Measurements from ENCODE around the gene VMP1.

VMP1 gene

DNA sequence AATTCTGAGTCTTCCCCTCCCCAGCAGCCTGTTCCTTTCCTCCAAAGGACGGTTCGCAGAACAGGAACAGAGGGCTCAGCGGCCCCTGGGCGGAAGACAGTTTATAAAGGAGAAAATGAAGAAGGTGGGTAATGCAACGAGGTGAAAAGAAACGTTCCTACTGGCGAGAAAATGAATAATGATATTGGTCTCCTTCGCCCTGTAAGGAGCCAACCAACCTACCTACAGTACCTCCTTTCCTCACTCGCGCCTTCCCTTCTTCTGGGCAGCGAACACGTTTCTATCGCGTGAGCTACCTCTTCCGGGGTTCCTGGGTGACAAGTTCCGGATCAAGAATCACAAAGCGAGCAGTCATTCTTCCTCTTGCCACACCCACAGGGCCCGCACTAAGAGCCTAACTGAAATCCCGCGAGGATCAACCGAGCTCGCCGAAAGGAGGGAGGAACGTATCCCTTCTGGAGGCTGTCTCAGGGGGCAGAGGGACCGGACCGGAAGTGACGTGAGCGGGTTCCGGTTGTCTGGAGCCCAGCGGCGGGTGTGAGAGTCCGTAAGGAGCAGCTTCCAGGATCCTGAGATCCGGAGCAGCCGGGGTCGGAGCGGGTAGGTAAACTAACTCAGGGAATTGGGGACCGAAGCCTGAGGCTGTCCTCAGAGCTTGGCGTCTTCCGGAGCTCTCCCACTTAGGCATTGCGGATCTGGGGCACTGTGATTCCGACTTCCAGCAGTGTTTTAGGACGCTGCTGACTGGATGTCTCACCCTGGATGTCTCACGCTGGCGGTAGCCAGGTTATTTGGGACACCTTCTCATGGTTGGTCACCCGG is at the start of gene VMP1, which contains the start of gene PTRH2:
VMP1 (plus strand) TSS at position 506 of the 822 bp plus-strand sequence. CDS start 23,793 bp downstream, outside the sequence.
PTRH2 (minus strand) TSS at position 282 of the 822 bp plus-strand sequence. CDS start 9,452 bp downstream, outside the sequence.
- DNase-seq (ENCODE audit: low spot score) = peak; percentile 97

DNA sequence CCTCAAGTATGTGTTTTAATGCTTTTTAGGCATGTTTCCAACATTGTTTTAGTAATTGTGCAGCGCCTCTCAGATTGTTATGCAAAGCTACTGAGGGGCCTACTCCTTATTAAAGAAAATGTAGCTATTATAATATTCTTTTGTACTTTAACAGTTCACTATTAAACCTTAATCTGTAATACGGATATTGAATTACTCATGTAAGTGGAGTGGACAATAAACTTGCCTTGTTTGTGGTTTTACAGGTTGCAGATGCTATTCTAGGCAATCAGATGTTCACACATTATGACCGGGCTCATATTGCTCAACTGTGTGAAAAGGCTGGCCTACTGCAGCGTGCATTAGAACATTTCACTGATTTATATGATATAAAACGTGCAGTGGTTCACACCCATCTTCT is 41.2 kb upstream of the VMP1 start:
- no peak for DNase-seq (ENCODE audit: low spot score)

DNA sequence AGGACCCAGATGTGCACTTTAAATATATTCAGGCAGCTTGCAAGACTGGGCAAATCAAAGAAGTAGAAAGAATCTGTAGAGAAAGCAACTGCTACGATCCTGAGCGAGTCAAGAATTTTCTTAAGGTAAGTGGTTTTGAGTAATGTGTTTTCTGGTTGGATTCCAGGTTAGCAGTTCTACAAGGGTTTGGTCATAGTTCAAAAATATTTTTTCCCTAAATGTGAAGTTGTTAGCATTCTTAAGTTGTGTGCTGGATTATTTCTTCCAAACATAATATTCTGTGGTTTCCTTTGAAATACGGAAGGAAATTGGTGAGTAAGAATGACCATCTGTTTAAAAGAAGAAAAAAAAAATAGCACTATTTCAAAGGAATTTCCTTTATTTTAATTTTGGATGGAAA is 38.6 kb upstream of the VMP1 start:
- DNase-seq (ENCODE audit: low spot score) = peak; percentile 43

DNA sequence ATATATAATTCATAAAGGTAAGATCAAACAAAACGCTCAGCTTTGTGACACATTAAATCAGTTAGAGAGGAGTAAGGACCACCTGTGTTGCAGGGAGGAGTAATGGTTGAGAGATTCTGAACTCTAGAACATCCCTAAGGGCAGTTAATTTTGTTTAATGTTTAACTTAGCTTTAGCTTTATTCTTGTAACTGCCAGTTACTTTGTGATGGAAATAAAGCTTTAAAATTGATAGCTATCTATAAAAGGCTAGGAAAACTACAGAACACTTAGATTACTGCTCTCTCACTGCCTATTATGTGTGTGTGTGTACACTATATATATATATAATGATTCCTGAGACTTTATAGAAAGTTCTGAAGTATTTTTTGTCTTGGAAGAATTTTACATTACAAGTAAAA is 38.0 kb upstream of the VMP1 start:
- no peak for DNase-seq (ENCODE audit: low spot score)

DNA sequence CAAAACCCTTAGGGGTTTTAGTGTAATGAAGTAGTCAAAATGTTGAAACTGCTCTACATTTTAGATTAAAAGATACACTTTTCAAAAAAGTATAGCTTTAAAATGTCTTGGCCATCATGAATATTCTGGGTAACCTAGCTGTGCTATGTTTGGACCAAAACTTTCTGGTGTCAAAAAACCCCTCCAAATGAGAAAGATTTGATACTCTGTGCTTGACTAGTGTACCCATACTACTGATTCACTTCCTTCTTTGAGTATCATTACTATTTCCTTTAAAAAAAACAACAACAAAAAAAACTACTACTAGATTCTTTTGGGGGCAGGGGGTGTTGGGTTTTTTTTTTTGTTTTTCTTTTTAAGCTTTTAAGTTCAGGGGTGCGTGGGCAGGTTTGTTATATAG is 37.5 kb upstream of the VMP1 start:
- no peak for DNase-seq (ENCODE audit: low spot score)

DNA sequence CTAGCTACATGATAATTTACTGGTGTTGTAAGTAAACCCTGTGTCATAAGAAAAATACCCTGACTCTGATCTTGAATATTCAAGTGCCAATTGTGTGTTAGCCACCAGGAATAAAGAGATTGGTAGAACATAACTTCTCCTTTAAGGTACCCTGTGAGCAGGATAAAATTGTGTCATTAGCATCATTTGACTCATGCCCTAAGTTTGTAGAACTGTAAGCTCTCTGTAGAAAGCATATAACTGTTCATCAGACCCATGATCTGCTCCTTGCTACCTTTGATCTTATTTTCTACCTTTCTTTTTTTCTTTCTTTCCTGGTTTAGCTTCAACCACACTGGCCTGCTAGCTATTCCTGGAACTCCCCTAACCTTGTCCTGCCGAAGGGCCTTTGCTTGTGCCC is 36.1 kb upstream of the VMP1 start:
- no peak for DNase-seq (ENCODE audit: low spot score)

DNA sequence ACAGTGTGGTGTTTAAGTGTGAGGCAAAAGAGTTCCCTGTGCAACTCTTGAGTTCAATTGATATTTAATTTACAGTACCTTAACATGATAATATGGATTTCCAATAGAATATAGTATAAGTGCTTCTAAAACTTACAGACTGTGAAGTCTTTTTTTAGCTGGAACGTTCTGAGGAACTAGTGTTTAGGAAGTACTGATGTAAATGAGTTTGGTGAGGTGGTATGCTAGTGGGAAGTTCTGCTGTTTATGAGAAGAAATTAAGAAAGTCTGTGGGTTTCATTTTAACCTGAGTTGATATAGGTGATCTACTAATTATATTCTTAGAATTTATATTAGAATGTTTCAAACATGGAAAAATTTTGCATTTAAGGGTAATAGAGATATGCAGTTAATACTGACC is 32.2 kb upstream of the VMP1 start:
- no peak for DNase-seq (ENCODE audit: low spot score)

DNA sequence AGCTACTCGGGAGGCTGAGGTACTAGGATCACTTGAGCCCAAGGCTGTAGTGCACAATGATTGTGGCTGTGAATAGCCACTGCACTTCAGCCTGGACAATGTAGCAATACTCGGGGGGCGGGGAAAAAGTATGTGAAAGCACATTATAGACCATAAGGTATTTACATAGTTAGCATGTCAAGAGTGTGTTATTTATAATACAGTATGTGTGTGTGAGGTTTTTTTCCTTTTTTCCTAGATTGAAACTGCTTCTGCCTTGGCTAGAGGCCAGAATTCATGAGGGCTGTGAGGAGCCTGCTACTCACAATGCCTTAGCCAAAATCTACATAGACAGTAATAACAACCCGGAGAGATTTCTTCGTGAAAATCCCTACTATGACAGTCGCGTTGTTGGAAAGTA is 30.7 kb upstream of the VMP1 start:
- DNase-seq (ENCODE audit: low spot score) = no peak

DNA sequence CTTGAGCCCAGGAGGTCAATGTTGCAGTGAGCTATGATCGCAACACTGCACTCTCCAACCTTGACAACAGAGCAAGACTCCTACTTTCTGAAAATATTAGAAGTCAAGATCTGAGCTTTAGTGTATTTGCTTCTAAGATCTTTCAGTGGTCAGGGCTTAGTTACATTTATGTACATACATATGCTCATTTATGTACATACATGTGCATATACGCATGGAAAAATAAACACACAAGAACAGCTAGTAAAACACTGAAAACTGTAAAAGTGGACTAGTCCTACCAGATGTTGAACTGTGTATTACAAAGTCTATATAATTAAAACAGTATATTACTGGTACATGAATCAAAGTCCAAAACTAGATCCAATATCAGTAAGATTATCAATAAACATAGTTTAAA is 28.5 kb upstream of the VMP1 start:
- no peak for DNase-seq (ENCODE audit: low spot score)

DNA sequence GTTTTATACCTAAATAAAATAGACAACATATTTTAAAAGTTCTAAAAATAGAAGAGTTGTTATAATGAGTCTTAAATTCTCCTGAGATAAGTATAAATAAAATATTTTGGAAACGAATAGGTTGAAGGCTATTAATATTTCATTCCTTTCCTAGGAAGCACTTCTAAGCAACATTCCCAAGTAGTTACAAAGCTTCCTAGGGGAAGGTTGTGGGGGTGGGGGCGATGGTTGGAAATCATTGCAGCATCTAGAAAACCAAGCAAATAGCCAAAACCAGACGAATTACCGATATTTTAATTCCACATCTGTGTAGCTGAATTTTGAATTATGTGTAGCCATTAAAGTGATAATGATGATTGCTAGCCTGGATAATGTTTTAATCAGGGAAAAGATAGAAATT is 27.1 kb upstream of the VMP1 start:
- peak; percentile 12 for DNase-seq (ENCODE audit: low spot score)

DNA sequence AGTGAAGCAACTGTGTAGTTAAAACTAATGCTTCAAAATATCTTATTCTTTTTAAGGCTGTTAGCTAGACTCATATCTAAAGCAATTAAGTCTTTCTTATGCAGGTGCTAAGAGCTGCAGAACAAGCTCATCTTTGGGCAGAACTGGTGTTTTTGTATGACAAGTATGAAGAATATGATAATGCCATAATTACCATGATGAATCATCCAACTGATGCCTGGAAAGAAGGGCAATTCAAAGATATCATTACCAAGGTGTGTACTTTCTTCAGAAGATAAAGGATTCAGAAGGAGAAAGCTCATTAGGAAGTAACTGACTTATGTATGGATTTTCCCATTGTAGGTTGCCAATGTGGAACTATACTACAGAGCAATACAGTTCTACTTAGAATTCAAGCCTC is 24.2 kb upstream of the VMP1 start:
- DNase-seq (ENCODE audit: low spot score) = no peak

DNA sequence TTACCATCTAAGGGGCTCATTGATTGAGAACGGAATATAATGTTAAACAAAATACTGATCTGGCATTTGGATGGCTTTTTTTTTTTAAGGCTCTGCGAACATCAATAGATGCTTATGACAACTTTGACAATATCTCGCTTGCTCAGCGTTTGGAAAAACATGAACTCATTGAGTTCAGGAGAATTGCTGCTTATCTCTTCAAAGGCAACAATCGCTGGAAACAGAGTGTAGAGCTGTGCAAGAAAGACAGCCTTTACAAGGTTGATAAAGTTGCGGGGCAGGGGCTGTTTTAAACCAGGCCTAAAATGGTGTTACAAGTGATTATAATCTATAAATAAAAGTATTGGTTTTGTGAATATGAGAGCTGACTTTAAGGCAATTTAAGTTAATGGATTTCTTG is 22.5 kb upstream of the VMP1 start:
- no peak for DNase-seq (ENCODE audit: low spot score)

DNA sequence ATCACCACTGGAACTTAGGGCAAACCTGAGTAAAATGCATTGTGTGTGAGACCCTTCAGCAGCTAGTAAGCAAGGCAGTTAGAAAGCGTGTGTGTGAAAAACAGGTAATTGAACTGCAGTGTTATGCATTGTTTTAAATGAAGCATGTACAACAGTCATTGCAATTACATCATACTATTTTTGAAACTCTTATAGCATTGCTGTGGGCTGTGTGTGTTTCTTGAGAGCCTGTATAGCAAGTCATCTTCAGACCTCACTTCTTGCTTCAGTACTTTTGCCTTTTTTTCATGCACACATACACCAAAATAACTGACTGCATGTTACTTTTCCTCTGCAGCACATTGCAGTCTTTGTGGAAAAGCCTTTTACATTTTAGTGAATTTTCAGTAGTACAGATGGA is 19.4 kb upstream of the VMP1 start:
- DNase-seq (ENCODE audit: low spot score) = no peak

DNA sequence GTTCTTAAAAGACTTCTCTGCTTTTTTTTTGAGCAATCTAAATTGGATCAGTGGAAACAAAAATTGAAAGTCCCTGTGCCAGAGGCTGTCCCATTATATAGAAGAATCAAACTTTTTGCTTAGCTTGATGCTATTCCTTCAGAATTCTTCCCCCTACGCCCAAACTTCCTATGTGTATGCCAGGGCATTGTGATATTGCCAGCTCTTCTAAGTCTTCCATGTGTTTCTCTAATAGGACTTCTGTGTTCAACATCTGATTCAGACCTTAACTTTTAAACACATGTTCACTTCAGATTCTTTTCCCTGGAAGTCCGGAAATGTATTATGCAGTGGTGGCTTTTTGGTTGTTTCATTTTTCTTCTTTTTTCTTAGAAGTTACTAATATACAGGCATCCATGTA is 19.0 kb upstream of the VMP1 start:
- no peak for DNase-seq (ENCODE audit: low spot score)

DNA sequence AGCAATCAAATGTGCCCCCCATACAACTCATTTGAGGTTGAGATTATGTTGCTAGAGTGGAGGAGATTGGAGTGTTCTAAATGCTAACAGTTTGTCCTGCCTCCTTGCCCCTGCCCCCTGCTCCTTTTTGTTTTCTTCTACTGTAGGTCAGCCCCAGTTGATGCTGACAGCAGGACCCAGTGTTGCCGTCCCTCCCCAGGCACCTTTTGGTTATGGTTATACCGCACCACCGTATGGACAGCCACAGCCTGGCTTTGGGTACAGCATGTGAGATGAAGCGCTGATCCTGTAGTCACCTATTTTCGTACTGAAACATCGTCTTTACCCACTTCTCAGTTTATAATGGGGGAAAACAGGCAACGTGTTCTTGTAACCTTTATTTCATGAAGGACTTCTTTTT is 13.9 kb upstream of the VMP1 start:
- DNase-seq (ENCODE audit: low spot score) = no peak

DNA sequence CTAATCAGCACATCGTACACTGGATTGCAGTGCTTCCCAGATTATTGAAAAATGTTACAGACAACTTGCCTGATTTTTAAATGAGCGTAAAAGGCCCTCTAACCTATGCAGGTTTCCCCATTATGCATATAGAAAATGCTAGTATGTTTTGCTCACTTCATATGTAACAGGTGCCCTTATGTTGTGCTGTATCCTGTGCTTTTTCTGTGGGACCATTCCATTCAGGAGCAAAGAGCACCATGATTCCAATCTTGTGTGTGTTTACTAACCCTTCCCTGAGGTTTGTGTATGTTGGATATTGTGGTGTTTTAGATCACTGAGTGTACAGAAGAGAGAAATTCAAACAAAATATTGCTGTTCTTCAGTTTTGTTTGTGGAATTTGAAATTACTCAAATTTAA is 13.1 kb upstream of the VMP1 start:
- DNase-seq (ENCODE audit: low spot score) = no peak

DNA sequence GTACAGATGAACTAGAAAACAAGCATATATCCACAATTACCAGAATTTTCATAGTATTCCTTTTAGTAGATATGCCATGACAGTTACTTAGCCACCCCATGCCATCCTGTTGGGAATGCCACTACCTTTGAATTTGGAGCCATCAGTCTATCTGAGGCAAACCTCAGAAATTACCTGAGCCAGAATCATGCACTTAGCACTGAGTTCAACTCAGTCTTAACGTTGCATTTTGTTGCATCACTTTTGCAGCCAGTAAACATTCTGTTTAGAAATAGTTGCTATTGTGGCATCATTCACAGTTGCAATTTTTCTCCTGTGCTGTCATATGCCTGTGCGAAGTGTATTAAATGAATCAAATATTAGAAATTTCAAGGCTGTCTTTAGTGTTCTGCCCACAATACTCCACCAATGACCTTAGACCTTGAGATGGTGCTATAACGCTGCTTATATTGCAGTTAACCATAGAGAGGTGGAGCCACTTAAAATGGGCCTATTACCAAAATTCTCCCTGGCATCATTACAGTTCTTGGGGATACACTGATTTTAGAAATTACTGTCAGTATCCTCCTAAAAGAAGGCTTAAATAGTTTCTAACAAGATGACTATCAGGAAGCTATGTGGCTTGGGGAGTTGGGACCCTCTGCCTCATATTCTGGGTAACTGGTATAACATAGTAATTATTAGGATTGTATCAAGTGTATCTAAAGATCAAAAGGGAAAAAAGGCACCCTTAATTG is 11.3 kb upstream of the VMP1 start:
- DNase-seq (ENCODE audit: low spot score) = no peak

DNA sequence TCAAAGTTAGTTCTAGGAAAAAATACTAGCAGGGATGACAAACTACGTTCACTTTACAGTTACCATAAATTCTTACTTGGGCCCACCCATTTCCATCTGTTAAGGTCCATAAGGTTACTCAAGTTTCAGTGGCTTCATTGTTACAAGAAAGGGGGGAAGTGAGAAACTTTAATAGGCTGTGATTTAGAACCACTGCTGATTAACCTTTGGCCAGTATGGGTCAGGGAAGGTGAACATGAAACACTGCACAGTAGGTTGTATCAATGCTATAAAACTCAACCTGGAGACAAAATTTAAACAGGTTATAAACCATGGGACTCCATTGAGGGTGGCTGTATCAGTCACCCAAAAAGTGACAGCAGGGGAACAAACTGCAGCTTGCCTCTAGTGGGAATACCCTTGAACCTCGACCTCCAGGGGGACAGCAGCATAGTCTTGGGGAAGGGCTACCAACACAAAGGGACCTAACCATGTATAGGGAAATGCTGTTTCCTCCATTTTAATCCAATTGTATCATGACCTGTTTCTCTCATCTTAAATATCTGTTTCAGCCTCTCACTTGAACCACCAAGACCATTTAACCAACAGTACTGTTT is 10.7 kb upstream of the VMP1 start:
- DNase-seq (ENCODE audit: low spot score) = no peak

DNA sequence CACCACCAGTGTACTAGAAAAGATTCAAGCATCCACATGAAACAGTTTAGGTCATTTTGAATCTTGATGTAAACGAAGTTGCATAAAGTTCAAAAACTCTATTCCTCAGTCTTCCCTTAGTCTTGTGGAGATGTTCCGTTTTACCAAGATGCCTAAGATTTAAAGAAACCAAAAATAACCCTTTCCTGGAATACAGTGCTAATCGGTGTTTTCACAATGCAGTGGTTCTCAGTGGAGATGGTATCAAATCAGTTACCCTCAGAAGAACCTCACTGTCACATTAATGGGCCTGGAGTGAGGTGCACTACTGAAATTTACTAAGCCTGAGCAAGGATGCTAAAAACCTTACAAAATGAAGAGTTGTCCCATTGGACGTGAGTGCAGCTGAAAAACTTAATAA is 9.3 kb upstream of the VMP1 start:
- no peak for DNase-seq (ENCODE audit: low spot score)

DNA sequence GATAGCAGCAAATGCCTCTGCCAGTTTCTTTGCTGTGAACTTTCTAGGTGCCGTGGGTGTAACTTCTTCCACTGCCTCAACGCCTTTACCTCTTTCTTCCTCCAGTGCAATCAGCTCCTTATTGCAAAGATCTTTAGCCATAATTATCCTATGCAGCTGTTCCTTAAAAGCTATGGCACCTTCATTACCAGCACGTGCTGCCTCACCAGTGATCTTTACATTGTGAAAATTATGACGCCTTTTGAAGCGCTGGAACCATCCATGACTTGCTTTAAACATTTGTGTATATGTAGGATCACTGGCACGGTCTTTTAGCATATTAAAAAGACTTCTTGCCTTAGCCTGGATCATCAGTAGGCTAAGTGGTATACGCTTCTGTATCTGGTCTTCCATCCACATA is 8.2 kb upstream of the VMP1 start:
- DNase-seq (ENCODE audit: low spot score) = no peak

DNA sequence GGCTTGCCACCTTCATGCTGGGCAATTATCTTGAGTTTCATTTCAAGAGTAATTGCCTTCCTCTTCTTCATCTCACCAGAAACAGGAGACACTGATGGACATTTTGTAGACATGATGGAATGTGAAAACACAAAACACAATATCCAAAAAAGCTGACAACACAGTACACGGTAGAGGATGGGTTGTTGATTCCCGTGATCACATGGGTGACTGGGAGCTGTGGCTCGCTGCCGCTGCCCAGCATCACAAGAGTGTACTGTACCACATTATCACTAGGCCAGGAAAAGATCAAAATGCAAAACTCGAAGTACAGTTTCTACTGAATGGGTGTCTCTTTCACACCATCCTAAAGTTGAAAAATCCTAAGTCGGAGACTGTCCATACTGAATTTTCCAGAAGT is 7.7 kb upstream of the VMP1 start:
- no peak for DNase-seq (ENCODE audit: low spot score)

DNA sequence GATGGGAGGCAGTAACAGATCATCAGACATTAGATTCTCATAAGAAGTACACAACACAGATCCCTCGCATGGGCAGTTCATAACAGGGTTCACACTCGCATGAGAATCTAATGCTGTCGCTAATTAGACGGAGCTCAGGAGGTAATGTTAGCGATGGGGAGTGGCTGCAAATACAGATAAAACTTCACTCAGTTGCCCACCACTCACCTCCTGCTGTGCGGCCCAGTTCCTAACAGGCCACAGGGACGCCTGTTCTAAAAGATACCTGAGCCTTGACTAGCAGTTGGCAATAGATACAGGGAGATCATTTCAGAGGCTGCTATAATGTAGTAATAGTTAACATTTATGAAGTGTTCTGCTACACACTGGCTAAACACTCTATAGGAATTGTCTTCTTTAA is 5.2 kb upstream of the VMP1 start:
- DNase-seq (ENCODE audit: low spot score) = no peak

DNA sequence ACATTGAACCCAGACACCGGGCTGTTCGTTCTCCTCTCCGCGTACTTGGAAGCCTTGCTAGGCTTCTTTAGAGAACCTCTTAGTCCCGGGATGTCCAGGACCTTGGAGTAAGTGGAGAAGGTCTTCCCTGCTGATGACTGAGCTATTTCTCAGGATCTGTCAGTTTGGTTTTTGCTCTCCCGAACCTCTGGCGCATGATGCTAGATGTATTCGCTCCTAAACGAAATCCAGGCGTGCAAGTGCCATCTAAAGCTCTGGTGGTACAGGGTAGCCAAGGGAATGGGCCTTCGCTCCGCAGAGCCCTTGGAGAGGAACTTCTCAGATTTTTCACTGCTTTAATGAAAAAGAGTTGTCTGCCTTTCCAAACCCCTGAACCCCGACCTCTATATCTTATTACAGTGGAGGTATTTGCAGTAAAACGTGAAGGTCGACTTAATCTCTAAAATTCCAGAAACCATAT is 547 bp downstream of the VMP1 start:
- no peak for DNase-seq (ENCODE audit: low spot score)

Data from AG08396 (cell line).